HEK293 (cell line): Measurements from ENCODE around the gene CRNKL1.

ENCODE experiments used
- CTCF ChIA-PET: fragments of 350-600 bp; formaldehyde crosslinking; extraction: SDS; loops from one replicate; lab custom pipeline; 2021; ENCODE audit warnings: antibody characterized with exemption; lab: Yijun Ruan, JAX
- POLR2A ChIA-PET: fragments of 300-600 bp; formaldehyde crosslinking; extraction: SDS; loops from one replicate; lab custom pipeline; 2020; ENCODE audit warnings: antibody characterized with exemption, inconsistent platforms; lab: Yijun Ruan, JAX
- H3K27ac ChIP-seq: fragments of 200-500 bp; sonication (Bioruptor generic); 2 replicates; pipeline ENCODE4 v1.5.1; 2014; ENCODE audit warnings: low read depth, low read length, control low read depth, inconsistent platforms; ENCODE audit errors: extremely low read depth
- H3K36me3 ChIP-seq, 2 experiments: fragments of 200-500 bp in 1 of 2; sonication (Bioruptor generic) in 1 of 2; 1 replicate in 1 of 2; 2 replicates in 1 of 2; pipeline ENCODE4 v1.5.1; 2014 to 2017; ENCODE audit warnings: inconsistent platforms in 2 of 2, low read length in 2 of 2; ENCODE audit not compliant: control insufficient read depth in 2 of 2, insufficient read depth in 1 of 2
- H3K4me1 ChIP-seq: fragments of 200-500 bp; sonication (Bioruptor generic); 2 replicates; pipeline ENCODE4 v1.5.1; 2014; ENCODE audit warnings: mild to moderate bottlenecking, low read length, inconsistent platforms; ENCODE audit not compliant: control insufficient read depth, insufficient read depth
- H3K4me3 ChIP-seq: 2 replicates; pipeline ENCODE4 v1.5.1; 2011; ENCODE audit warnings: low read depth, mild to moderate bottlenecking, control low read depth, low read length, moderate library complexity
- H3K9me3 ChIP-seq: fragments of 200-500 bp; sonication (Bioruptor generic); 2 replicates; pipeline ENCODE4 v1.5.1; 2014; ENCODE audit warnings: low read depth, low read length, inconsistent platforms; ENCODE audit not compliant: control insufficient read depth, insufficient read depth
- EGR2 ChIP-seq: fragments of 450-650 bp; formaldehyde crosslinking; IDR thresholded peaks from 2 replicates; pipeline ENCODE4 v1.5.1; 2016; ENCODE audit warnings: low read depth, missing biosample characterization, missing genetic modification characterization
- FEZF1 ChIP-seq: fragments of 450-650 bp; formaldehyde crosslinking; IDR thresholded peaks from 2 replicates; pipeline ENCODE4 v1.5.1; 2016; ENCODE audit warnings: missing biosample characterization, missing genetic modification characterization
- KLF1 ChIP-seq: fragments of 450-650 bp; formaldehyde crosslinking; IDR thresholded peaks from 2 replicates; pipeline ENCODE4 v1.5.1; 2016; ENCODE audit warnings: missing biosample characterization, missing genetic modification characterization
- PBX3 ChIP-seq: sonication (generic); formaldehyde crosslinking; IDR thresholded peaks from 2 replicates; pipeline ENCODE4 v1.8.1; 2022; ENCODE audit warnings: mild to moderate bottlenecking, moderate library complexity, missing genetic modification reagents
- SALL2 ChIP-seq: fragments of 450-650 bp; formaldehyde crosslinking; IDR thresholded peaks from 2 replicates; pipeline ENCODE4 v1.5.0; 2017; ENCODE audit warnings: missing biosample characterization, mild to moderate bottlenecking, missing genetic modification characterization, borderline replicate concordance
- SP7 ChIP-seq: fragments of 450-650 bp; formaldehyde crosslinking; IDR thresholded peaks from 2 replicates; pipeline ENCODE4 v1.5.1; 2016; ENCODE audit warnings: missing biosample characterization, missing genetic modification characterization
- ZBTB21 ChIP-seq: fragments of 450-650 bp; formaldehyde crosslinking; IDR thresholded peaks from 2 replicates; pipeline ENCODE4 v1.5.1; 2017; ENCODE audit warnings: missing biosample characterization, missing genetic modification characterization
- ZBTB8A ChIP-seq: fragments of 450-650 bp; formaldehyde crosslinking; IDR thresholded peaks from 2 replicates; pipeline ENCODE4 v1.5.1; 2016; ENCODE audit warnings: missing biosample characterization, missing genetic modification characterization
- ZFP41 ChIP-seq: fragments of 450-650 bp; formaldehyde crosslinking; IDR thresholded peaks from 2 replicates; pipeline ENCODE4 v1.5.1; 2016; ENCODE audit warnings: missing biosample characterization, missing genetic modification characterization, borderline replicate concordance
- ZNF133 ChIP-seq: fragments of 450-650 bp; formaldehyde crosslinking; IDR thresholded peaks from 2 replicates; pipeline ENCODE4 v1.5.1; 2016; ENCODE audit warnings: missing biosample characterization, missing genetic modification characterization
- ZNF140 ChIP-seq: fragments of 450-650 bp; formaldehyde crosslinking; IDR thresholded peaks from 2 replicates; pipeline ENCODE4 v1.5.1; 2016; ENCODE audit warnings: missing biosample characterization, missing genetic modification characterization
- ZNF148 ChIP-seq: fragments of 450-650 bp; formaldehyde crosslinking; IDR thresholded peaks from 2 replicates; pipeline ENCODE4 v1.5.0; 2017; ENCODE audit warnings: missing biosample characterization, missing genetic modification characterization, borderline replicate concordance
- ZNF16 ChIP-seq: fragments of 450-650 bp; formaldehyde crosslinking; IDR thresholded peaks from 2 replicates; pipeline ENCODE4 v1.5.1; 2016; ENCODE audit warnings: low read depth, missing biosample characterization, missing genetic modification characterization
- ZNF221 ChIP-seq: fragments of 450-650 bp; formaldehyde crosslinking; IDR thresholded peaks from 2 replicates; pipeline ENCODE4 v1.5.1; 2017; ENCODE audit warnings: missing biosample characterization, missing genetic modification characterization, borderline replicate concordance
- ZNF24 ChIP-seq: fragments of 450-650 bp; formaldehyde crosslinking; IDR thresholded peaks from 2 replicates; pipeline ENCODE4 v1.5.1; 2016; ENCODE audit warnings: missing biosample characterization, missing genetic modification characterization
- ZNF335 ChIP-seq: fragments of 450-650 bp; formaldehyde crosslinking; conservative IDR thresholded peaks from 2 replicates; pipeline ENCODE4 v1.5.1; 2016; ENCODE audit warnings: missing biosample characterization, missing genetic modification characterization
- ZNF362 ChIP-seq: fragments of 450-650 bp; formaldehyde crosslinking; IDR thresholded peaks from 2 replicates; pipeline ENCODE4 v1.5.1; 2016; ENCODE audit warnings: missing biosample characterization, missing genetic modification characterization
- ZNF366 ChIP-seq: fragments of 450-650 bp; formaldehyde crosslinking; conservative IDR thresholded peaks from 2 replicates; pipeline ENCODE4 v1.5.1; 2016; ENCODE audit warnings: missing biosample characterization, missing genetic modification characterization
- ZNF398 ChIP-seq: fragments of 450-650 bp; formaldehyde crosslinking; IDR thresholded peaks from 2 replicates; pipeline ENCODE4 v1.5.1; 2017; ENCODE audit warnings: missing biosample characterization, missing genetic modification characterization
- ZNF510 ChIP-seq: fragments of 450-650 bp; formaldehyde crosslinking; IDR thresholded peaks from 2 replicates; pipeline ENCODE4 v1.5.1; 2018; ENCODE audit warnings: mild to moderate bottlenecking, missing genetic modification characterization, missing biosample characterization; ENCODE audit not compliant: insufficient replicate concordance
- ZNF549 ChIP-seq: fragments of 450-650 bp; IDR thresholded peaks from 2 replicates; pipeline ENCODE4 v1.5.1; 2018; ENCODE audit warnings: missing biosample characterization, missing genetic modification characterization, mild to moderate bottlenecking, inconsistent platforms, moderate library complexity
- ZNF558 ChIP-seq: fragments of 450-650 bp; formaldehyde crosslinking; IDR thresholded peaks from 2 replicates; pipeline ENCODE4 v1.5.1; 2016; ENCODE audit warnings: missing biosample characterization, missing genetic modification characterization
- ZNF624 ChIP-seq: fragments of 450-650 bp; formaldehyde crosslinking; IDR thresholded peaks from 2 replicates; pipeline ENCODE4 v1.5.1; 2017; ENCODE audit warnings: missing biosample characterization, missing genetic modification characterization
- ZNF677 ChIP-seq: fragments of 450-650 bp; IDR thresholded peaks from 2 replicates; pipeline ENCODE4 v1.5.0; 2018; ENCODE audit warnings: missing biosample characterization, mild to moderate bottlenecking, missing genetic modification characterization, moderate library complexity
- ZNF704 ChIP-seq: fragments of 450-650 bp; formaldehyde crosslinking; IDR thresholded peaks from 2 replicates; pipeline ENCODE4 v1.5.1; 2016; ENCODE audit warnings: missing biosample characterization, missing genetic modification characterization

CRNKL1 gene

GRCh38 chr20:19993958-19994669 lies 58.2 kb downstream of the CRNKL1 start:
- H3K4me1 ChIP-seq = peaks cover 13% of the 10 kb centered on the region
- H3K4me3 ChIP-seq = no peak overlapping the region
- peak overlapping the region; percentile 63; the same call in 1 of the 2 replicates for H3K27ac ChIP-seq
- no peaks in the 10 kb centered on the region for H3K36me3 ChIP-seq
- POLR2A ChIA-PET = interaction anchor here (1.4 to 3.3 kb wide), 4 partner anchors 9 to 19 kb away, joined by 5 to 15 read pairs (median 6); no protein-coding TSS in a partner anchor
- H3K9me3 ChIP-seq = no peaks in the 10 kb centered on the region
- CTCF ChIA-PET = interaction anchor here (0.6 to 6.0 kb wide), 21 partner anchors 13 to 309 kb away, joined by 3 to 40 read pairs (median 4); no protein-coding TSS in a partner anchor
- no peak for TF ChIP-seq ZNF140 (tag by site-specific recombination)
- no peak for TF ChIP-seq FEZF1 (tag by site-specific recombination)
- TF ChIP-seq ZNF704 (tag by site-specific recombination) = no peak
- no peak for TF ChIP-seq ZBTB21 (tag by site-specific recombination)
- no peak for TF ChIP-seq ZNF624 (tag by site-specific recombination)
- no peak for TF ChIP-seq ZNF221 (tag by site-specific recombination)
- TF ChIP-seq ZFP41 (tag by site-specific recombination) = no peak
- no peak for TF ChIP-seq ZNF366 (tag by site-specific recombination)
- no peak for TF ChIP-seq ZNF148
- no peak for TF ChIP-seq ZNF677 (tag by site-specific recombination)

GRCh38 chr20:19992996-19993908 lies 59.0 kb downstream of the CRNKL1 start:
- peak overlapping the region; percentile 63 for H3K27ac ChIP-seq
- peaks cover 13% of the 10 kb centered on the region for H3K4me1 ChIP-seq
- no peak for TF ChIP-seq ZNF24
- TF ChIP-seq ZNF558 (tag by site-specific recombination) = no peak
- TF ChIP-seq ZNF335 = peak; percentile 47; the same call in 1 of the 2 replicates
- no peak for TF ChIP-seq KLF1 (tag by site-specific recombination)
- TF ChIP-seq ZNF549 = no peak
- 0 out of 2 replicates have a peak, but pooled peaks have one; percentile 17 for TF ChIP-seq SP7 (tag by site-specific recombination)
- TF ChIP-seq ZNF133 (tag by site-specific recombination) = no peak
- no peak for TF ChIP-seq ZNF16
- no peak for TF ChIP-seq EGR2
- no peak for TF ChIP-seq ZNF510 (tag by site-specific recombination)
- TF ChIP-seq PBX3 (CRISPR knock-in tag) = no peak
- no peak for TF ChIP-seq SALL2 (tag by site-specific recombination)
- TF ChIP-seq ZBTB8A (tag by site-specific recombination) = peak; percentile 76
- peak; percentile 43 for TF ChIP-seq ZNF398 (tag by site-specific recombination)
- no peak for TF ChIP-seq ZNF362

More at GRCh38 chr20:19992996-19993908, 59.0 kb downstream of the CRNKL1 start:
- Histone ChIP-seq H3K4me3 (no peak overlapping the region), H3K36me3 (no peaks in the 10 kb centered on the region), H3K9me3 (no peaks in the 10 kb centered on the region)
- POLR2A ChIA-PET = interaction anchor here (0.5 to 3.3 kb wide), 7 partner anchors 10 to 235 kb away, joined by 3 to 15 read pairs (median 6); partner anchors contain the start of gene RIN2
- CTCF ChIA-PET = interaction anchor here (0.6 to 6.0 kb wide), 16 partner anchors 15 to 1068 kb away, joined by 3 to 40 read pairs (median 5); no protein-coding TSS in a partner anchor
